HG03460 (cell line): Measurements from ENCODE around the gene SEC61B.
A peak's percentile ranks its signal among the peaks of the same experiment; 100 is the strongest.
"Not testable (repeated sequence)": the region's sequence is repeated elsewhere in the genome, so short reads cannot be mapped to it uniquely, and the experiment has no call there.

Source experiments
- ATAC-seq: cut with Tn5 transposase; IDR thresholded peaks from one replicate; pipeline ENCODE4 v1.9.1; 2021; ENCODE audit not compliant: unreplicated experiment

The SEC61B gene

GRCh38 chr9:99190597-99191283 is 31.3 kb upstream of the SEC61B start:
- no peak for ATAC-seq

- no peak for ATAC-seq
These were observed 29.2 kb upstream of the SEC61B start for GRCh38 chr9:99192786-99193465.

GRCh38 chr9:99193466-99193821 is 28.6 kb upstream of the SEC61B start:
- ATAC-seq, result no peak

GRCh38 chr9:99196484-99196883 is 25.6 kb upstream of the SEC61B start:
- not testable (repeated sequence) for ATAC-seq

GRCh38 chr9:99197124-99197630 is 24.9 kb upstream of the SEC61B start:
- ATAC-seq, result no peak

GRCh38 chr9:99197987-99198386 is 24.1 kb upstream of the SEC61B start:
- no peak for ATAC-seq

GRCh38 chr9:99199938-99200539 is 22.0 kb upstream of the SEC61B start:
- no peak for ATAC-seq

GRCh38 chr9:99201603-99202002 is 20.5 kb upstream of the SEC61B start:
- no peak for ATAC-seq

- ATAC-seq, result no peak
These were observed 11.5 kb upstream of the SEC61B start for GRCh38 chr9:99210572-99210971.

- no peak for ATAC-seq
These were observed 10.3 kb upstream of the SEC61B start for GRCh38 chr9:99211746-99212145.

- no peak for ATAC-seq
These were observed 8.9 kb upstream of the SEC61B start for GRCh38 chr9:99213197-99213596.

- ATAC-seq, result no peak
These were observed 6.0 kb upstream of the SEC61B start for GRCh38 chr9:99216073-99216472.

GRCh38 chr9:99220011-99220410 is 2.1 kb upstream of the SEC61B start:
- no peak for ATAC-seq

- no peak for ATAC-seq
These were observed 839 bp upstream of the SEC61B start for GRCh38 chr9:99221266-99221620.

- ATAC-seq, result peak; percentile 25
These were observed 561 bp downstream of the SEC61B start for GRCh38 chr9:99222416-99223270.

- ATAC-seq, result no peak
These were observed 2.4 kb downstream of the SEC61B start for GRCh38 chr9:99224445-99224844.

GRCh38 chr9:99226054-99226453 is 4.0 kb downstream of the SEC61B start:
- ATAC-seq, result no peak

GRCh38 chr9:99230206-99230605 is 8.1 kb downstream of the SEC61B start:
- no peak for ATAC-seq

- ATAC-seq, result no peak
These were observed 9.6 kb downstream of the SEC61B start for GRCh38 chr9:99231711-99232110.

GRCh38 chr9:99234618-99235017 is 12.5 kb downstream of the SEC61B start:
- ATAC-seq, result no peak

GRCh38 chr9:99235069-99235468 is 13.0 kb downstream of the SEC61B start:
- ATAC-seq, result no peak
